K562 (cell line): Measurements from ENCODE around the gene NEU1. TPM values are rescaled to one million over a fixed set of nuclear protein-coding genes. Genes with fewer than 3 reads are reported as not detected.
A peak's percentile ranks its signal among the peaks of the same experiment; 100 is the strongest.

Experiments
- ELK3 ChIP-seq: fragments of 450-650 bp; formaldehyde crosslinking; IDR thresholded peaks from 2 replicates; pipeline ENCODE4 v1.4.0; 2020; ENCODE audit warnings: mild to moderate bottlenecking
- FOSL1 ChIP-seq: fragments of 200-800 bp; sonication (Bioruptor generic); conservative IDR thresholded peaks from 2 replicates; pipeline ENCODE4 v1.6.1; 2016; ENCODE audit warnings: missing genetic modification characterization, missing compliant biosample characterization
- FOXM1 ChIP-seq, 2 experiments: fragments of 450-650 bp in 1 of 2; sonication (generic) in 1 of 2; formaldehyde crosslinking in 1 of 2; IDR thresholded peaks; 2 replicates each; pipeline versions ENCODE4 v1.6.1 to v1.9.0; 2017 to 2022; ENCODE audit warnings: low read depth in 2 of 2, mild to moderate bottlenecking in 2 of 2, missing genetic modification reagents in 1 of 2, moderate library complexity in 1 of 2
- HNRNPUL1 ChIP-seq: fragments of 200-400 bp; formaldehyde crosslinking; IDR thresholded peaks from 2 replicates; pipeline ENCODE4 v1.6.1; 2017; ENCODE audit warnings: low read length
- MAFG ChIP-seq: fragments of 450-650 bp; conservative IDR thresholded peaks from 2 replicates; pipeline ENCODE4 v1.6.1; 2016; ENCODE audit warnings: missing genetic modification characterization, missing compliant biosample characterization
- MEF2A ChIP-seq: IDR thresholded peaks from 2 replicates; pipeline ENCODE4 v1.6.1; 2011; ENCODE audit warnings: low read depth, mild to moderate bottlenecking, low read length, moderate library complexity; ENCODE audit not compliant: control insufficient read depth
- MITF ChIP-seq: IDR thresholded peaks from 2 replicates; pipeline ENCODE4 v1.6.1; 2014; ENCODE audit warnings: antibody characterized with exemption
- MYBL2 ChIP-seq, 2 experiments: fragments of 450-650 bp in 1 of 2; sonication (generic) in 1 of 2; formaldehyde crosslinking in 1 of 2; IDR thresholded peaks; 2 replicates each; pipeline versions ENCODE4 v1.6.1 to v1.8.1; 2017 to 2022; ENCODE audit warnings: borderline replicate concordance in 1 of 2, inconsistent platforms in 1 of 2, low read depth in 1 of 2, mild to moderate bottlenecking in 1 of 2, missing genetic modification reagents in 1 of 2, moderate library complexity in 1 of 2
- NFRKB ChIP-seq: fragments of 450-650 bp; IDR thresholded peaks from 2 replicates; pipeline ENCODE4 v1.6.1; 2016; ENCODE audit warnings: low read depth
- PPARD ChIP-seq: fragments of 250-450 bp; sonication (Bioruptor Pico); IDR thresholded peaks from 2 replicates; pipeline ENCODE4 v1.8.0; 2022; ENCODE audit warnings: inconsistent platforms, mild to moderate bottlenecking, moderate library complexity
- PRDM10 ChIP-seq: fragments of 450-650 bp; IDR thresholded peaks from 2 replicates; pipeline ENCODE4 v1.6.1; 2018; ENCODE audit not compliant: partially characterized antibody
- SMAD1 ChIP-seq: fragments of 150-350 bp; IDR thresholded peaks from 2 replicates; pipeline ENCODE4 v1.6.1; 2014; ENCODE audit warnings: low read length, low read depth; ENCODE audit not compliant: partially characterized antibody
- SOX6 ChIP-seq: fragments of 450-650 bp; IDR thresholded peaks from 2 replicates; pipeline ENCODE4 v1.6.1; 2014; ENCODE audit warnings: mild to moderate bottlenecking
- STAG1 ChIP-seq: sonication (generic); formaldehyde crosslinking; IDR thresholded peaks from 2 replicates; pipeline ENCODE4 v1.5.0; 2020; ENCODE audit warnings: missing genetic modification reagents, borderline replicate concordance
- ZC3H11A ChIP-seq: IDR thresholded peaks from 2 replicates; pipeline ENCODE4 v1.6.1; 2012; ENCODE audit warnings: low read depth, low read length, improper control_type of control experiment
- ZNF197 ChIP-seq: fragments of 200-800 bp; sonication (Bioruptor generic); IDR thresholded peaks from 2 replicates; pipeline ENCODE4 v1.6.1; 2016; ENCODE audit warnings: low read depth, missing genetic modification characterization, missing compliant biosample characterization
- ZNF639 ChIP-seq, 2 experiments: fragments of 200-800 bp in 1 of 2; sonication (Bioruptor generic) in 1 of 2; sonication (generic) in 1 of 2; formaldehyde crosslinking in 1 of 2; IDR thresholded peaks in 1 of 2; conservative IDR thresholded peaks in 1 of 2; 2 replicates each; pipeline versions ENCODE4 v1.5.0 to v1.6.1; 2016 to 2020; ENCODE audit warnings: missing compliant biosample characterization in 1 of 2, missing genetic modification characterization in 1 of 2, missing genetic modification reagents in 1 of 2
- polyA plus RNA-seq, 8 experiments: library from polyadenylated mRNA; depleted of rRNA in 4 of 8; stranded (reverse) in 5 of 8; unstranded in 3 of 8; fragments of >200 nt; fragmentation: Nextera tagmentation in 2 of 8; fragmentation: Illumina TruSeq in 1 of 8; extraction: Ambion mirVana in 2 of 8; extraction: Trizol in 1 of 8; gene quantifications; 2 replicates each; pipeline versions ENCODE4 v1.2.1 to v1.2.3, GENCODE V29; 2011 to 2014; ENCODE audit warnings: inconsistent platforms in 1 of 8, missing spikeins in 1 of 8
- total RNA-seq, 7 experiments: library from RNA; depleted of rRNA in 6 of 7; stranded (reverse); fragments of >200 nt in 6 of 7; fragmentation: Illumina TruSeq in 2 of 7; extraction: Trizol in 2 of 7; gene quantifications; 2 replicates each; pipeline versions ENCODE4 v1.2.1 to v1.2.3, GENCODE V29; 2011 to 2021; ENCODE audit warnings: low replicate concordance in 1 of 7

NEU1 gene
- total and polyA plus RNA-seq, 9 of the 15 experiments (the other 6 are each of a cell fraction or from before 2014, with no cell fraction given), result 14.8 to 67.8 (median 51.0) TPM

GRCh38 chr6:31836047-31836473 lies 26.6 kb downstream of the NEU1 start (continued):
- TF ChIP-seq SOX6, result no peak
- TF ChIP-seq MEF2A, result no peak
- no peak for TF ChIP-seq HNRNPUL1
- no peak for TF ChIP-seq FOXM1 (IDR thresholded peaks at IDR 0.05; ENCODE audit: low read depth)
- no peak for TF ChIP-seq FOXM1 (CRISPR knock-in tag; IDR thresholded peaks at IDR 0.05; ENCODE audit: low read depth)
- TF ChIP-seq STAG1 (CRISPR knock-in tag), result 0 out of 2 replicates have a peak, but pooled peaks have one; percentile 49
- TF ChIP-seq MYBL2 (IDR thresholded peaks at IDR 0.05; ENCODE audit: low read depth), result no peak
- no peak for TF ChIP-seq MYBL2 (CRISPR knock-in tag; IDR thresholded peaks at IDR 0.05; ENCODE audit: borderline replicate concordance)
- TF ChIP-seq NFRKB, result no peak
- no peak for TF ChIP-seq PPARD
- no peak for TF ChIP-seq ZNF639 (CRISPR knock-in tag; conservative IDR thresholded peaks at IDR 0.05 in 1 of 2, IDR thresholded peaks at IDR 0.05 in 1 of 2)
- no peak for TF ChIP-seq MAFG
- TF ChIP-seq SMAD1, result no peak
- TF ChIP-seq PRDM10, result no peak
- TF ChIP-seq ZNF197 (CRISPR knock-in tag), result no peak
- TF ChIP-seq MITF, result no peak
- TF ChIP-seq ZC3H11A, result no peak
- TF ChIP-seq ELK3 (CRISPR knock-in tag), result no peak
- no peak for TF ChIP-seq FOSL1 (tag)
